M059J (cell line): Measurements from ENCODE around the gene FAN1. TPM values are rescaled to one million over a fixed set of nuclear protein-coding genes. Genes with fewer than 3 reads are reported as not detected.

Experiments used
- total RNA-seq: library from RNA; depleted of rRNA; stranded (reverse); fragments of >200 nt; shearing (Covaris generic); gene quantifications from 2 replicates; pipeline ENCODE4 v1.2.3, GENCODE V29; 2014; rRNA removed

FAN1 gene
- total RNA-seq, 1 experiment from 2014 or later, result 13.5 TPM

Other genes starting within 250 kb of the FAN1 start
- 12.3 and 13.6 TPM in 2 replicates for gene MTMR10, start 87.7 kb downstream of the FAN1 start, total RNA-seq
- gene TRPM1, start 197.8 kb downstream of the FAN1 start, total RNA-seq, result 0.02 TPM in 1 of 2 replicates, not detected in the other